H9 (cell line): Measurements from ENCODE around the gene KLF15. TPM values are rescaled to one million over a fixed set of nuclear protein-coding genes. Genes with fewer than 3 reads are reported as not detected.

Experiments used
- DNase-seq: peaks from one replicate; pipeline ENCODE4 v3.0.0-alpha.2; 2017
- H2AFZ ChIP-seq: one replicate; pipeline ENCODE4 v1.6.1; 2013; ENCODE audit warnings: mild to moderate bottlenecking, low read length, control low read depth, moderate library complexity
- H2AK5ac ChIP-seq: 2 replicates; pipeline ENCODE4 v1.6.1; 2013; ENCODE audit warnings: low read length, control low read depth, mixed read lengths; ENCODE audit not compliant: insufficient read length
- H2BK120ac ChIP-seq: one replicate; pipeline ENCODE4 v1.6.1; 2013; ENCODE audit warnings: low read depth, mild to moderate bottlenecking, low read length, control low read depth, inconsistent platforms; ENCODE audit not compliant: poor library complexity, severe bottlenecking
- H2BK12ac ChIP-seq: 2 replicates; pipeline ENCODE4 v1.6.1; 2013; ENCODE audit warnings: low read length, control low read depth, mixed read lengths, low read depth; ENCODE audit not compliant: insufficient read length
- H2BK15ac ChIP-seq: 2 replicates; pipeline ENCODE4 v1.6.1; 2013; ENCODE audit warnings: low read depth, low read length, control low read depth
- H2BK20ac ChIP-seq: one replicate; pipeline ENCODE4 v1.6.1; 2013; ENCODE audit warnings: low read depth, mild to moderate bottlenecking, low read length, control low read depth, inconsistent platforms; ENCODE audit not compliant: poor library complexity, severe bottlenecking
- H2BK5ac ChIP-seq: 2 replicates; pipeline ENCODE4 v1.6.1; 2013; ENCODE audit warnings: low read length, control low read depth, mixed read lengths; ENCODE audit not compliant: insufficient read length
- H3K14ac ChIP-seq: 2 replicates; pipeline ENCODE4 v1.6.1; 2013; ENCODE audit warnings: low read length, control low read depth; ENCODE audit not compliant: insufficient read depth
- H3K18ac ChIP-seq: 2 replicates; pipeline ENCODE4 v1.6.1; 2013; ENCODE audit warnings: low read depth, mild to moderate bottlenecking, mixed read lengths, low read length, control low read depth; ENCODE audit not compliant: insufficient read length
- H3K23ac ChIP-seq: 2 replicates; pipeline ENCODE4 v1.6.1; 2013; ENCODE audit warnings: low read length, control low read depth, mixed read lengths, low read depth; ENCODE audit not compliant: insufficient read length
- H3K23me2 ChIP-seq: 2 replicates; pipeline ENCODE4 v1.6.1; 2013; ENCODE audit warnings: low read depth, mild to moderate bottlenecking, mixed read lengths, low read length, control low read depth; ENCODE audit not compliant: insufficient read length, poor library complexity, severe bottlenecking
- H3K27ac ChIP-seq: 2 replicates; pipeline ENCODE4 v1.5.1; 2013; ENCODE audit warnings: low read length, control low read depth, mixed read lengths, low read depth; ENCODE audit not compliant: insufficient read length
- H3K27me3 ChIP-seq: 2 replicates; pipeline ENCODE4 v1.6.1; 2013; ENCODE audit warnings: low read length, control low read depth, inconsistent platforms; ENCODE audit not compliant: insufficient read depth
- H3K4ac ChIP-seq: 2 replicates; pipeline ENCODE4 v1.6.1; 2013; ENCODE audit warnings: low read depth, mild to moderate bottlenecking, control low read depth, inconsistent platforms, low read length, moderate library complexity
- H3K4me1 ChIP-seq: 2 replicates; pipeline ENCODE4 v1.6.1; 2013; ENCODE audit warnings: low read length, control low read depth, inconsistent platforms; ENCODE audit not compliant: insufficient read depth
- H3K4me2 ChIP-seq: 2 replicates; pipeline ENCODE4 v1.6.1; 2013; ENCODE audit warnings: low read length, control low read depth, mixed read lengths; ENCODE audit not compliant: insufficient read length, insufficient read depth
- H3K56ac ChIP-seq: 2 replicates; pipeline ENCODE4 v1.6.1; 2013; ENCODE audit warnings: low read depth, mild to moderate bottlenecking, mixed read lengths, low read length, control low read depth; ENCODE audit not compliant: insufficient read length
- H3K79me1 ChIP-seq: 2 replicates; pipeline ENCODE4 v1.6.1; 2013; ENCODE audit warnings: low read depth, mild to moderate bottlenecking, moderate library complexity, low read length, control low read depth, inconsistent platforms; ENCODE audit not compliant: insufficient read depth, poor library complexity, severe bottlenecking
- H3K79me2 ChIP-seq: 2 replicates; pipeline ENCODE4 v1.6.1; 2013; ENCODE audit warnings: low read length, control low read depth, inconsistent platforms; ENCODE audit not compliant: insufficient read depth
- H3K9ac ChIP-seq: 2 replicates; pipeline ENCODE4 v1.6.1; 2013; ENCODE audit warnings: low read length, control low read depth, mixed read lengths; ENCODE audit not compliant: insufficient read length; ENCODE audit errors: extremely low read depth
- H3K9me3 ChIP-seq: one replicate; pipeline ENCODE4 v1.6.1; 2013; ENCODE audit warnings: low read depth, low read length, inconsistent platforms; ENCODE audit not compliant: control insufficient read depth
- H3T11ph ChIP-seq: one replicate; pipeline ENCODE4 v1.6.1; 2013; ENCODE audit warnings: mild to moderate bottlenecking, low read length, control low read depth, inconsistent platforms
- H4K20me1 ChIP-seq: one replicate; pipeline ENCODE4 v1.6.1; 2013; ENCODE audit not compliant: control insufficient read depth, insufficient read length, insufficient read depth
- H4K5ac ChIP-seq: 2 replicates; pipeline ENCODE4 v1.6.1; 2013; ENCODE audit warnings: low read depth, mild to moderate bottlenecking, mixed read lengths, low read length, control low read depth; ENCODE audit not compliant: insufficient read length
- H4K8ac ChIP-seq: replicated peaks from 2 replicates; pipeline ENCODE4 v1.6.1; 2013; ENCODE audit warnings: low read length, control low read depth, mixed read lengths, low read depth; ENCODE audit not compliant: insufficient read length
- H4K91ac ChIP-seq: 2 replicates; pipeline ENCODE4 v1.6.1; 2013; ENCODE audit warnings: low read depth, mild to moderate bottlenecking, moderate library complexity, mixed read lengths, low read length, control low read depth; ENCODE audit not compliant: insufficient read length
- H3K27ac Mint-ChIP-seq, 3 experiments: 2 replicates in 2 of 3; 3 replicates in 1 of 3; pipeline ENCODE4 v1.8.0; 2020 to 2021; ENCODE audit warnings: mixed read lengths in 3 of 3, mild to moderate bottlenecking in 1 of 3, moderate library complexity in 1 of 3
- H3K27me3 Mint-ChIP-seq: 2 replicates; pipeline ENCODE4 v1.8.0; 2021; ENCODE audit warnings: low read depth, mild to moderate bottlenecking, moderate library complexity, mixed read lengths
- H3K36me3 Mint-ChIP-seq, 3 experiments: 2 replicates in 2 of 3; 3 replicates in 1 of 3; pipeline ENCODE4 v1.8.0; 2020 to 2021; ENCODE audit warnings: low read depth in 3 of 3, mixed read lengths in 3 of 3; ENCODE audit not compliant: insufficient read depth in 1 of 3
- H3K4me1 Mint-ChIP-seq, 2 experiments: 2 replicates each; pipeline ENCODE4 v1.8.0; 2020; ENCODE audit warnings: mixed read lengths in 2 of 2
- H3K4me3 Mint-ChIP-seq, 2 experiments: 2 replicates in 1 of 2; 3 replicates in 1 of 2; pipeline ENCODE4 v1.8.0; 2020 to 2021; ENCODE audit warnings: mild to moderate bottlenecking in 2 of 2, mixed read lengths in 2 of 2, moderate library complexity in 1 of 2
- H3K9me3 Mint-ChIP-seq, 2 experiments: 2 replicates in 1 of 2; 3 replicates in 1 of 2; pipeline ENCODE4 v1.8.0; 2020; ENCODE audit warnings: mild to moderate bottlenecking in 2 of 2, mixed read lengths in 2 of 2, moderate library complexity in 1 of 2
- CTCF ChIP-seq: fragments of 200-600 bp; sonication (generic); conservative IDR thresholded peaks from 3 replicates; pipeline ENCODE4 v1.8.0; 2021; ENCODE audit warnings: antibody characterized with exemption, mild to moderate bottlenecking
- WGBS: extraction: QIAGEN DNeasy Blood & Tissue Kit; methylation state at CpG from one replicate; pipeline ENCODE4 v1.1.7; 2013; ENCODE audit warnings: missing lambda C conversion rate, low lambda C conversion rate, mixed read lengths; ENCODE audit not compliant: insufficient read length; ENCODE audit errors: extremely low coverage; 5-methylcytosine and 5-hydroxymethylcytosine counted together
- total RNA-seq: library from RNA; stranded (reverse); gene quantifications from 2 replicates; pipeline ENCODE4 v1.2.1, GENCODE V29; 2021

KLF15 gene
- total RNA-seq, 1 experiment from 2014 or later = 10.8 TPM

- TF ChIP-seq CTCF = no peak
These were observed 49.4 kb upstream of the KLF15 start for GRCh38 chr3:126406389-126407296.

More at GRCh38 chr3:126406389-126407296, 49.4 kb upstream of the KLF15 start:
- no CpG with 5 or more reads among the region's 15 CpGs for WGBS
- Histone ChIP-seq H3K9ac (no peak overlapping the region), H4K8ac (no peak overlapping the region), H2AFZ (no peak overlapping the region), H2AK5ac (no peak overlapping the region), H3T11ph (no peak overlapping the region), H3K4me2 (no peak overlapping the region), H3K23me2 (no peaks in the 10 kb centered on the region), H2BK15ac (no peak overlapping the region), H3K79me2 (no peaks in the 10 kb centered on the region), H3K18ac (no peak overlapping the region), H4K5ac (no peak overlapping the region), H4K20me1 (no peaks in the 10 kb centered on the region), H3K4me1 (no peaks in the 10 kb centered on the region; the same call in 1 of the 2 replicates), H3K9me3 (no peaks in the 10 kb centered on the region), H3K27me3 (no peaks in the 10 kb centered on the region; the same call in 1 of the 2 replicates), H2BK20ac (no peak overlapping the region), H3K14ac (no peak overlapping the region), H3K4ac (no peak overlapping the region), H3K23ac (no peak overlapping the region), H3K56ac (no peak overlapping the region), H4K91ac (no peak overlapping the region), H3K27ac (no peak overlapping the region), H3K79me1 (no peaks in the 10 kb centered on the region), H2BK120ac (no peak overlapping the region), H2BK5ac (no peak overlapping the region), H2BK12ac (no peak overlapping the region)
- Mint-ChIP-seq H3K27ac (no peak overlapping the region), H3K27me3 (peaks cover 4% of the 10 kb centered on the region), H3K36me3 (peaks cover 0 to 5% (median 0%) of the 10 kb centered on the region in 3 experiments; a peak in 1 of 7 replicates), H3K4me1 (peaks cover 25 to 28% of the 10 kb centered on the region in 2 experiments), H3K4me3 (no peak overlapping the region), H3K9me3 (no peaks in the 10 kb centered on the region)
- DNase-seq = no peak
